HepG2 (cell line): ENCODE measurements around the gene ZMIZ1. TPM values are rescaled to one million over a fixed set of nuclear protein-coding genes. Genes with fewer than 3 reads are reported as not detected.

Source experiments
- CBFB ChIP-seq: sonication (generic); formaldehyde crosslinking; IDR thresholded peaks from 2 replicates; pipeline ENCODE4 v1.4.0; 2020; ENCODE audit warnings: missing genetic modification reagents
- GTF3A ChIP-seq: sonication (generic); formaldehyde crosslinking; conservative IDR thresholded peaks from 2 replicates; pipeline ENCODE4 v1.4.0; 2020; ENCODE audit warnings: mild to moderate bottlenecking, missing genetic modification reagents
- HOMEZ ChIP-seq: IDR thresholded peaks from 2 replicates; pipeline ENCODE4 v1.6.1; 2016; ENCODE audit warnings: low read depth
- MNT ChIP-seq: fragments of 450-650 bp; IDR thresholded peaks from 2 replicates; pipeline ENCODE4 v1.6.1; 2016
- MTF2 ChIP-seq: sonication (generic); formaldehyde crosslinking; IDR thresholded peaks from 2 replicates; pipeline ENCODE4 v1.5.0; 2020; ENCODE audit warnings: missing genetic modification reagents, borderline replicate concordance
- NRL ChIP-seq: sonication (generic); formaldehyde crosslinking; IDR thresholded peaks from 2 replicates; pipeline ENCODE4 v1.5.0; 2020; ENCODE audit warnings: missing genetic modification reagents, mild to moderate bottlenecking, moderate library complexity, borderline replicate concordance
- SNAPC4 ChIP-seq: sonication (generic); formaldehyde crosslinking; IDR thresholded peaks from 2 replicates; pipeline ENCODE4 v1.4.0; 2020; ENCODE audit warnings: mild to moderate bottlenecking, missing genetic modification reagents
- SPEN ChIP-seq: sonication (generic); formaldehyde crosslinking; IDR thresholded peaks from 2 replicates; pipeline ENCODE4 v1.5.1; 2020; ENCODE audit warnings: low read depth, mild to moderate bottlenecking, missing genetic modification reagents
- TAF15 ChIP-seq: fragments of 200-400 bp; formaldehyde crosslinking; IDR thresholded peaks from one replicate; pipeline ENCODE4 v1.6.1; 2018; ENCODE audit warnings: mild to moderate bottlenecking, low read depth, low read length; ENCODE audit not compliant: poor library complexity, severe bottlenecking
- ZHX2 ChIP-seq, 2 experiments: sonication (generic) in 1 of 2; formaldehyde crosslinking in 1 of 2; IDR thresholded peaks; 2 replicates each; pipeline versions ENCODE4 v1.6.1 to v1.9.0; 2014 to 2022; ENCODE audit warnings: antibody characterized with exemption in 1 of 2, borderline replicate concordance in 1 of 2, inconsistent platforms in 1 of 2, low read depth in 1 of 2, missing genetic modification reagents in 1 of 2
- ZMYM4 ChIP-seq: sonication (generic); formaldehyde crosslinking; IDR thresholded peaks from 2 replicates; pipeline ENCODE4 v1.8.1; 2023; ENCODE audit warnings: mild to moderate bottlenecking, missing genetic modification reagents
- ZNF263 ChIP-seq: sonication (generic); formaldehyde crosslinking; IDR thresholded peaks from 2 replicates; pipeline ENCODE4 v1.4.0; 2020; ENCODE audit warnings: missing genetic modification reagents
- ZNF292 ChIP-seq: sonication (generic); formaldehyde crosslinking; IDR thresholded peaks from 2 replicates; pipeline ENCODE4 v1.8.1; 2022; ENCODE audit warnings: mild to moderate bottlenecking, low read depth, missing genetic modification reagents, borderline replicate concordance
- ZNF557 ChIP-seq: sonication (generic); formaldehyde crosslinking; IDR thresholded peaks from 2 replicates; pipeline ENCODE4 v1.4.0; 2020; ENCODE audit warnings: missing genetic modification reagents
- ZNF879 ChIP-seq: sonication (generic); formaldehyde crosslinking; IDR thresholded peaks from 2 replicates; pipeline ENCODE4 v1.8.1; 2023; ENCODE audit warnings: missing genetic modification reagents
- polyA plus RNA-seq, 8 experiments: library from polyadenylated mRNA; depleted of rRNA in 3 of 8; stranded (reverse) in 7 of 8; unstranded in 1 of 8; fragments of >200 nt; fragmentation: Illumina TruSeq in 4 of 8; extraction: Trizol in 4 of 8; gene quantifications; 2 replicates each; pipeline versions ENCODE4 v1.2.1 to v1.2.3, GENCODE V29; 2011 to 2016; ENCODE audit warnings: low read depth in 4 of 8, missing spikeins in 1 of 8, mixed read lengths in 1 of 8; ENCODE audit not compliant: insufficient read depth in 1 of 8
- total RNA-seq, 5 experiments: library from RNA; depleted of rRNA; stranded (reverse); fragments of >200 nt; fragmentation: Illumina TruSeq; extraction: Trizol; gene quantifications; 2 replicates each; pipeline ENCODE4 v1.2.3, GENCODE V29; 2016; ENCODE audit warnings: low read depth in 1 of 5

Gene ZMIZ1
- total and polyA plus RNA-seq, 2 of the 13 experiments (the other 11 are each of a cell fraction or from before 2014, with no cell fraction given) = 5.3 to 10.2 TPM

- TF ChIP-seq ZHX2 (IDR thresholded peaks at IDR 0.05; ENCODE audit: low read depth) = no peak
- no peak for TF ChIP-seq ZHX2 (CRISPR knock-in tag; IDR thresholded peaks at IDR 0.05; ENCODE audit: borderline replicate concordance)
- no peak for TF ChIP-seq ZNF263 (CRISPR knock-in tag)
- TF ChIP-seq MNT = no peak
- TF ChIP-seq SPEN = no peak
- peak; percentile 15; the same call in 1 of the 2 replicates for TF ChIP-seq HOMEZ (CRISPR knock-in tag)
- TF ChIP-seq ZNF292 (CRISPR knock-in tag) = no peak
- no peak for TF ChIP-seq NRL (CRISPR knock-in tag)
- TF ChIP-seq MTF2 (CRISPR knock-in tag) = no peak
- TF ChIP-seq GTF3A (CRISPR knock-in tag) = no peak
- TF ChIP-seq ZNF557 (CRISPR knock-in tag) = no peak
- no peak for TF ChIP-seq ZMYM4
- no peak for TF ChIP-seq TAF15
- no peak for TF ChIP-seq SNAPC4 (CRISPR knock-in tag)
- no peak for TF ChIP-seq ZNF879 (CRISPR knock-in tag)
- TF ChIP-seq CBFB (CRISPR knock-in tag) = no peak
Observed at GRCh38 chr10:79185796-79186374, 117.1 kb downstream of the ZMIZ1 start (continued).
